Naive thymus-derived CD4-positive, alpha-beta T cell (primary cell): ENCODE data around the gene UGGT2. TPM values are rescaled to one million over a fixed set of nuclear protein-coding genes. Genes with fewer than 3 reads are reported as not detected.

Experiments used
- ATAC-seq: fragments of 150-1000 bp; cut with Tn5 transposase; 2 replicates; pipeline ENCODE4 v1.10.0; 2021; ENCODE audit warnings: mild to moderate bottlenecking, moderate library complexity
- CTCF ChIA-PET: fragments of 350-600 bp; sonication (Branson Sonifier 250); formaldehyde crosslinking; loops from one replicate; lab custom pipeline; 2021; ENCODE audit warnings: antibody characterized with exemption; lab: Charles Lee
- POLR2A ChIA-PET: fragments of 350-600 bp; sonication (Branson Sonifier 250); formaldehyde crosslinking; loops from one replicate; lab custom pipeline; 2021; ENCODE audit warnings: antibody characterized with exemption, inconsistent platforms; lab: Charles Lee
- DNase-seq, 9 donors: peaks; one replicate each; pipeline versions ENCODE4 v3.0.0 to v3.0.0-alpha.2; 2020 to 2022; ENCODE audit warnings: mixed read lengths in 1 of 9
- H3K27ac ChIP-seq: one replicate; pipeline ENCODE4 v1.7.0; 2013; ENCODE audit warnings: mild to moderate bottlenecking, low read depth, low read length, moderate library complexity
- H3K27me3 ChIP-seq, 2 donors: one replicate each; pipeline ENCODE4 v1.7.0; 2013; ENCODE audit warnings: low read length in 2 of 2, mild to moderate bottlenecking in 2 of 2, moderate library complexity in 2 of 2; ENCODE audit not compliant: control insufficient read depth in 2 of 2, insufficient read depth in 2 of 2
- H3K36me3 ChIP-seq, 3 experiments: 1 replicate in 2 of 3; 2 replicates in 1 of 3; pipeline ENCODE4 v1.7.0; 2013; ENCODE audit warnings: low read length in 3 of 3, mild to moderate bottlenecking in 3 of 3, moderate library complexity in 1 of 3; ENCODE audit not compliant: insufficient read depth in 3 of 3, control insufficient read depth in 2 of 3
- H3K4me1 ChIP-seq, 2 donors: one replicate each; pipeline ENCODE4 v1.7.0; 2013; ENCODE audit warnings: low read length in 2 of 2, mild to moderate bottlenecking in 2 of 2, moderate library complexity in 1 of 2; ENCODE audit not compliant: control insufficient read depth in 2 of 2, insufficient read depth in 2 of 2
- H3K4me3 ChIP-seq: 2 replicates; pipeline ENCODE4 v1.7.0; 2013; ENCODE audit warnings: mild to moderate bottlenecking, low read length
- H3K9me3 ChIP-seq, 3 experiments: 1 replicate in 2 of 3; 2 replicates in 1 of 3; pipeline ENCODE4 v1.7.0; 2013; ENCODE audit warnings: low read length in 3 of 3; ENCODE audit not compliant: control insufficient read depth in 2 of 3
- H3K27ac Mint-ChIP-seq, 9 donors: one replicate each; pipeline ENCODE4 v1.8.0; 2020 to 2022; ENCODE audit warnings: mixed read lengths in 9 of 9, mild to moderate bottlenecking in 8 of 9, moderate library complexity in 5 of 9, inconsistent platforms in 2 of 9
- H3K27me3 Mint-ChIP-seq, 5 donors: one replicate each; pipeline ENCODE4 v1.8.0; 2021 to 2022; ENCODE audit warnings: mixed read lengths in 5 of 5, mild to moderate bottlenecking in 1 of 5
- H3K36me3 Mint-ChIP-seq, 5 donors: one replicate each; pipeline ENCODE4 v1.8.0; 2020 to 2022; ENCODE audit warnings: mixed read lengths in 5 of 5, mild to moderate bottlenecking in 3 of 5, inconsistent platforms in 1 of 5
- H3K4me1 Mint-ChIP-seq, 7 donors: one replicate each; pipeline ENCODE4 v1.8.0; 2020 to 2022; ENCODE audit warnings: mixed read lengths in 7 of 7, mild to moderate bottlenecking in 3 of 7, inconsistent platforms in 1 of 7
- H3K4me3 Mint-ChIP-seq, 10 donors: one replicate each; pipeline ENCODE4 v1.8.0; 2020 to 2022; ENCODE audit warnings: mild to moderate bottlenecking in 10 of 10, mixed read lengths in 10 of 10, moderate library complexity in 6 of 10, inconsistent platforms in 2 of 10
- H3K9me3 Mint-ChIP-seq, 11 donors: one replicate each; pipeline ENCODE4 v1.8.0; 2020 to 2022; ENCODE audit warnings: mixed read lengths in 11 of 11, mild to moderate bottlenecking in 4 of 11, inconsistent platforms in 1 of 11, moderate library complexity in 1 of 11
- intact Hi-C, 2 donors: fragments of 100-400 bp; cut with micrococcal nuclease; formaldehyde crosslinking; loops; one replicate each; pipeline ENCODE4 v1.15.1; 2023
- polyA plus RNA-seq, 2 donors: library from polyadenylated mRNA; unstranded; fragments of 300-500 nt; fragmentation: Illumina TruSeq; gene quantifications; one replicate each; pipeline ENCODE4 v1.2.3, GENCODE V29; 2021
- total RNA-seq, 6 experiments: library from RNA in 5 of 6; stranded (reverse) in 5 of 6; gene quantifications; 1 replicate in 5 of 6; 2 replicates in 1 of 6; pipeline ENCODE4 v1.2.3 and lab custom pipeline; 2021 to 2026

UGGT2 gene
- total RNA-seq (1 to 10 TPM in 1 of 5 experiments, under 1 TPM in 3, not detected in 1; 0.22 to 6.5 (median 0.51) TPM), polyA plus RNA-seq (not detected), total RNA-seq (lab: John Stamatoyannopoulos, UW) (not detected)

GRCh38 chr13:96053003-96053703 lies at the start of gene UGGT2:
UGGT2 (minus strand) TSS chr13:96053401; CDS start chr13:96053312, 89 bp downstream.
- ATAC-seq (peak; percentile 93), DNase-seq (peak in 2 of 9 donors; percentile 22 to 30)
- Histone ChIP-seq H3K4me3 (no peak within 1 kb of the TSS), H3K27ac (no peak within 1 kb of the TSS), H3K36me3 (no peaks in the 10 kb centered on the region), H3K27me3 (peaks cover 0 to 6% of the 10 kb centered on the region in 2 donors), H3K9me3 (no peaks in the 10 kb centered on the region), H3K4me1 (no peaks in the 10 kb centered on the region)
- peaks cover 19 to 63% (median 52%) of the 10 kb centered on the region in 5 donors for H3K27me3 Mint-ChIP-seq
- peak within 1 kb of the TSS in 8 of 10 donors; percentile 40 to 75 (median 69) for H3K4me3 Mint-ChIP-seq
- ChIA-PET POLR2A (no interaction called here), CTCF (no interaction called here)
- intact Hi-C loops: no loop called here
- peaks cover 4 to 41% (median 16%) of the 10 kb centered on the region in 11 donors for H3K9me3 Mint-ChIP-seq
- peaks cover 5 to 12% (median 9%) of the 10 kb centered on the region in 7 donors for H3K4me1 Mint-ChIP-seq
- H3K27ac Mint-ChIP-seq: no peak within 1 kb of the TSS
- peaks cover 0 to 10% (median 0%) of the 10 kb centered on the region in 5 donors for H3K36me3 Mint-ChIP-seq

- no peak overlapping the region for H3K4me3 ChIP-seq
- ChIA-PET CTCF (no interaction called here), POLR2A (no interaction called here)
Observed at GRCh38 chr13:96100457-96101220, 47.4 kb upstream of the UGGT2 start.

GRCh38 chr13:96093296-96094006 lies 40.2 kb upstream of the UGGT2 start:
- Histone ChIP-seq H3K36me3 (no peaks in the 10 kb centered on the region), H3K4me3 (no peak overlapping the region), H3K27me3 (peaks cover 0 to 6% of the 10 kb centered on the region in 2 donors), H3K4me1 (no peaks in the 10 kb centered on the region), H3K27ac (no peak overlapping the region), H3K9me3 (no peaks in the 10 kb centered on the region)
- Mint-ChIP-seq H3K4me1 (peaks cover 0 to 21% (median 3%) of the 10 kb centered on the region in 7 donors), H3K27me3 (peaks cover 37 to 58% (median 43%) of the 10 kb centered on the region in 5 donors), H3K36me3 (peaks cover 0 to 3% (median 0%) of the 10 kb centered on the region in 5 donors), H3K9me3 (peaks cover 0 to 19% (median 3%) of the 10 kb centered on the region in 11 donors), H3K27ac (no peak overlapping the region), H3K4me3 (no peak overlapping the region)
- POLR2A ChIA-PET: no interaction called here
- CTCF ChIA-PET: no interaction called here
- DNase-seq (no peak), ATAC-seq (no peak)
- intact Hi-C loops: no loop called here

More at GRCh38 chr13:96100457-96101220, 47.4 kb upstream of the UGGT2 start:
- Mint-ChIP-seq H3K27me3 (peaks cover 0 to 17% (median 11%) of the 10 kb centered on the region in 5 donors), H3K4me3 (no peak overlapping the region), H3K27ac (no peak overlapping the region), H3K9me3 (peaks cover 0 to 16% (median 5%) of the 10 kb centered on the region in 11 donors), H3K36me3 (no peaks in the 10 kb centered on the region), H3K4me1 (no peaks in the 10 kb centered on the region)
- Histone ChIP-seq H3K27me3 (no peaks in the 10 kb centered on the region), H3K36me3 (no peaks in the 10 kb centered on the region), H3K4me1 (no peaks in the 10 kb centered on the region), H3K9me3 (no peaks in the 10 kb centered on the region), H3K27ac (no peak overlapping the region)
- DNase-seq (no peak), ATAC-seq (no peak)
- intact Hi-C loops: no loop called here

GRCh38 chr13:96091164-96092117 lies 38.2 kb upstream of the UGGT2 start:
- CTCF ChIA-PET: no interaction called here
- Mint-ChIP-seq H3K36me3 (peaks cover 0 to 3% (median 0%) of the 10 kb centered on the region in 5 donors), H3K27me3 (peaks cover 53 to 68% (median 55%) of the 10 kb centered on the region in 5 donors), H3K4me1 (peaks cover 0 to 21% (median 3%) of the 10 kb centered on the region in 7 donors), H3K4me3 (peak overlapping the region in 3 of 10 donors; percentile 4 to 66 (median 36)), H3K27ac (no peak overlapping the region), H3K9me3 (peaks cover 0 to 16% (median 2%) of the 10 kb centered on the region in 11 donors)
- ATAC-seq (no peak), DNase-seq (no peak)
- intact Hi-C loops: no loop called here
- no peak overlapping the region for H3K4me3 ChIP-seq
- POLR2A ChIA-PET: no interaction called here
- H3K27me3 ChIP-seq: peaks cover 0 to 10% of the 10 kb centered on the region in 2 donors
- no peaks in the 10 kb centered on the region for H3K36me3 ChIP-seq
- no peaks in the 10 kb centered on the region for H3K4me1 ChIP-seq
- no peaks in the 10 kb centered on the region for H3K9me3 ChIP-seq
- no peak overlapping the region for H3K27ac ChIP-seq

- Mint-ChIP-seq H3K4me1 (peaks cover 0 to 21% (median 3%) of the 10 kb centered on the region in 7 donors), H3K27ac (no peak overlapping the region), H3K4me3 (no peak overlapping the region), H3K36me3 (peaks cover 0 to 8% (median 0%) of the 10 kb centered on the region in 5 donors), H3K9me3 (peaks cover 0 to 16% (median 5%) of the 10 kb centered on the region in 11 donors), H3K27me3 (peaks cover 53 to 68% (median 63%) of the 10 kb centered on the region in 5 donors)
- POLR2A ChIA-PET: no interaction called here
- Histone ChIP-seq H3K9me3 (no peaks in the 10 kb centered on the region), H3K27me3 (peaks cover 0 to 10% of the 10 kb centered on the region in 2 donors), H3K27ac (no peak overlapping the region), H3K36me3 (no peaks in the 10 kb centered on the region), H3K4me1 (no peaks in the 10 kb centered on the region), H3K4me3 (no peak overlapping the region)
- CTCF ChIA-PET: no interaction called here
- intact Hi-C loops: no loop called here
- ATAC-seq (no peak), DNase-seq (no peak)
Observed at GRCh38 chr13:96090240-96091101, 37.3 kb upstream of the UGGT2 start.
